Stomach smooth muscle (tissue), 2 donors: Measurements from ENCODE around the gene CCM2.
"Not testable (repeated sequence)": the region's sequence is repeated elsewhere in the genome, so short reads cannot be mapped to it uniquely, and the experiment has no call there.

Experiments
- H3K27ac ChIP-seq: one replicate; pipeline ENCODE4 v1.7.0; 2013; ENCODE audit warnings: mild to moderate bottlenecking, low read length, inconsistent platforms
- H3K27me3 ChIP-seq, 2 donors: one replicate each; pipeline ENCODE4 v1.7.0; 2013; ENCODE audit warnings: low read length in 2 of 2; ENCODE audit not compliant: insufficient read depth in 2 of 2, control insufficient read depth in 1 of 2
- H3K36me3 ChIP-seq, 2 donors: one replicate each; pipeline ENCODE4 v1.7.0; 2013; ENCODE audit warnings: low read length in 2 of 2; ENCODE audit not compliant: control insufficient read depth in 2 of 2, insufficient read depth in 2 of 2
- H3K4me1 ChIP-seq: one replicate; pipeline ENCODE4 v1.7.0; 2013; ENCODE audit warnings: low read length; ENCODE audit not compliant: control insufficient read depth, insufficient read depth
- H3K4me3 ChIP-seq, 2 donors: one replicate each; pipeline ENCODE4 v1.7.0; 2013; ENCODE audit warnings: low read length in 2 of 2
- H3K9ac ChIP-seq, 2 donors: one replicate each; pipeline ENCODE4 v1.7.0; 2013; ENCODE audit warnings: low read length in 2 of 2, mild to moderate bottlenecking in 1 of 2
- H3K9me3 ChIP-seq, 2 donors: one replicate each; pipeline ENCODE4 v1.7.0; 2013; ENCODE audit warnings: low read length in 2 of 2; ENCODE audit not compliant: control insufficient read depth in 2 of 2
- donor health status: healthy.
- donor health status: Pancreatic carcinoma.

CCM2 gene

DNA sequence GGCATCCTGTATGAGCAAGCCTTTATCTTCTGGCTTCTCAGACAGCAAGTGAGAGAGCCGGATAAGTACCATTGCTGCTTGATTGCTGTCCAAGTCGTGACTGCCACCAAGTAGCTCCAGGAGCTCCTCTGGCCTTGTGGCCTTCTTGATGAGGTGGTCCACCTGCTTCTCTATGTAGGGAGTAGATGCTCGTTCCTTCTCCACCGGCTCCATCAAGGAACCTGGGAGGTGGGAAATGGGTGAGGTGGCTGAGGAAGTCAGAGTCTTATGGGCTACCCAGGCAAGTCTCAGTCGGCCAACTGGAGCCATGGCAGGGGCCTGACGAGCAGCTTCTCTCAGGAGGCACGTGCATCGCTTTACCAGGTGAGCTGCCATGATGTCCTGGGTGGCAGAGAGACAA, 108.9 kb downstream of the CCM2 start:
- no peak overlapping the region for H3K9ac ChIP-seq
- no peak overlapping the region for H3K27ac ChIP-seq
- no peaks in the 10 kb centered on the region for H3K27me3 ChIP-seq
- peaks cover 24% of the 10 kb centered on the region for H3K4me1 ChIP-seq
- H3K4me3 ChIP-seq, result no peak overlapping the region
- no peaks in the 10 kb centered on the region for H3K9me3 ChIP-seq
- H3K36me3 ChIP-seq, result peaks cover 48 to 52% of the 10 kb centered on the region in 2 donors

- Histone ChIP-seq H3K36me3 (peaks cover 21 to 27% of the 10 kb centered on the region in 2 donors), H3K27me3 (no peaks in the 10 kb centered on the region), H3K4me1 (peaks cover 24% of the 10 kb centered on the region), H3K4me3 (peak within 1 kb of the TSS; percentile 97 to 98), H3K9me3 (no peaks in the 10 kb centered on the region), H3K27ac (peak within 1 kb of the TSS; percentile 97), H3K9ac (peak within 1 kb of the TSS; percentile 90 to 95)
Observed at GRCh38 chr7:45111298-45112223, 111.6 kb downstream of the CCM2 start, which contains the start of gene TBRG4. Gene TBRG4, minus strand, starts transcription at chr7:45111697. Its CDS starts 2,460 bp downstream, at chr7:45109237.

GRCh38 chr7:45112648-45113047, 112.6 kb downstream of the CCM2 start:
- no peak overlapping the region for H3K27ac ChIP-seq
- H3K36me3 ChIP-seq, result peaks cover 12 to 16% of the 10 kb centered on the region in 2 donors
- peaks cover 21% of the 10 kb centered on the region for H3K4me1 ChIP-seq
- no peak overlapping the region for H3K4me3 ChIP-seq
- peaks cover 0 to 2% of the 10 kb centered on the region in 2 donors for H3K27me3 ChIP-seq
- H3K9me3 ChIP-seq, result no peaks in the 10 kb centered on the region
- no peak overlapping the region for H3K9ac ChIP-seq

- H3K36me3 ChIP-seq, H3K4me1 ChIP-seq: not testable (repeated sequence)
Observed at GRCh38 chr7:45114257-45114656, 114.3 kb downstream of the CCM2 start.

DNA sequence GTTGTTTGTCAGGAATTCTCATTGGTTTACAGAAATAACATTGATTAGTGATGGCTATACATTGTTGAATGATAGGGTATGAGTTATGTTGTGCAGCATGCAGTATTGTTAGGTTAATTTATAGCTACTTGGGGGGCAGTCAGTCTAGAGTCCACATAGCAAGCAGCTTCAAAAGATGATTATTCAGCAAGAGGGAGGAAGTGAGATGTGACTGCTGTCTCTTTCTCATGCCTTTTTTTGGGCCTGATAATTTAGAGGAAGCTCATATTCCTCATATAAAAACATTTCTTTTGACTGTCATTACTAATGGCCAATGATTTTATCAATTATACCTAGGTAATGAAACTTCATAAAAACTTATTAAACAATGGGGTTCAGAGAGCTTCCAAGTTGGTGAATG, 114.9 kb downstream of the CCM2 start:
- Histone ChIP-seq H3K9ac (no peak overlapping the region), H3K36me3 (no peaks in the 10 kb centered on the region), H3K4me1 (peaks cover 9% of the 10 kb centered on the region), H3K9me3 (no peaks in the 10 kb centered on the region), H3K27ac (no peak overlapping the region), H3K27me3 (peaks cover 0 to 4% of the 10 kb centered on the region in 2 donors), H3K4me3 (no peak overlapping the region)

More at GRCh38 chr7:45114257-45114656, 114.3 kb downstream of the CCM2 start:
- not testable (repeated sequence) for H3K9me3 ChIP-seq, H3K27me3 ChIP-seq, H3K4me3 ChIP-seq, H3K27ac ChIP-seq, H3K9ac ChIP-seq

GRCh38 chr7:45116048-45116447, 116.0 kb downstream of the CCM2 start:
- Histone ChIP-seq H3K9me3 (no peaks in the 10 kb centered on the region), H3K4me3 (no peak overlapping the region), H3K27me3 (peaks cover 0 to 4% of the 10 kb centered on the region in 2 donors), H3K4me1 (no peaks in the 10 kb centered on the region), H3K9ac (no peak overlapping the region), H3K36me3 (no peaks in the 10 kb centered on the region), H3K27ac (no peak overlapping the region)

- Histone ChIP-seq H3K9ac (no peak overlapping the region), H3K27me3 (peaks cover 0 to 4% of the 10 kb centered on the region in 2 donors), H3K36me3 (no peaks in the 10 kb centered on the region), H3K4me1 (no peaks in the 10 kb centered on the region), H3K9me3 (no peaks in the 10 kb centered on the region), H3K4me3 (no peak overlapping the region), H3K27ac (no peak overlapping the region)
Observed at GRCh38 chr7:45117582-45117981, 117.6 kb downstream of the CCM2 start.

DNA sequence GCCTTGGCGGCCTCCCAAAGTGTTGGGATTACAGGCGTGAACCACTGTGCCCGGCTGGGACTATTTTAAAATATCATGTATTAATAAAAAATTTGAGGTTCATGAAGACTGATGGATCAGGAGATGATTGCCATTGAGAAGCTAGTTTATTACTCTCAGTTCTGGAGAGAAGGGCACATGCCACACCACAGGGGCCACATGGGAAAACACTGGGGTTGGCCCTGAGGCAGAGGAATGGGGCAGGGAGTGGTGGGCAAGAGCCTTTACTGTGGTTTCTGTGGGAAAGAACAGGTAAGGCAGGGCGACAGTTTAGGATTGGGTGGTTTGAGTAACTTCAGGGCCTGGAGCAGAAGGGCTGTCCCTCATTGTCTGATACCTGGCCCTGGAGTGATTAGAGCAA, 118.3 kb downstream of the CCM2 start:
- Histone ChIP-seq H3K4me3 (no peak overlapping the region), H3K9ac (no peak overlapping the region), H3K4me1 (no peaks in the 10 kb centered on the region), H3K9me3 (no peaks in the 10 kb centered on the region), H3K27me3 (peaks cover 0 to 4% of the 10 kb centered on the region in 2 donors), H3K36me3 (no peaks in the 10 kb centered on the region), H3K27ac (no peak overlapping the region)

- H3K36me3 ChIP-seq, result no peaks in the 10 kb centered on the region
- H3K4me3 ChIP-seq, result no peak overlapping the region
- H3K27ac ChIP-seq, result no peak overlapping the region
- no peak overlapping the region for H3K9ac ChIP-seq
- no peaks in the 10 kb centered on the region for H3K9me3 ChIP-seq
- H3K27me3 ChIP-seq, result peaks cover 0 to 4% of the 10 kb centered on the region in 2 donors
- H3K4me1 ChIP-seq, result no peaks in the 10 kb centered on the region
Observed at GRCh38 chr7:45118889-45119331, 118.9 kb downstream of the CCM2 start.

- H3K27me3 ChIP-seq, result peaks cover 0 to 4% of the 10 kb centered on the region in 2 donors
- no peaks in the 10 kb centered on the region for H3K9me3 ChIP-seq
- no peak overlapping the region for H3K27ac ChIP-seq
- no peaks in the 10 kb centered on the region for H3K36me3 ChIP-seq
- H3K4me1 ChIP-seq, result no peaks in the 10 kb centered on the region
- no peak overlapping the region for H3K9ac ChIP-seq
- H3K4me3 ChIP-seq, result no peak overlapping the region
Observed at GRCh38 chr7:45119550-45119949, 119.5 kb downstream of the CCM2 start.
